WTC11 (cell line): ENCODE results near the gene IRX4. TPM values are rescaled to one million over a fixed set of nuclear protein-coding genes. Genes with fewer than 3 reads are reported as not detected.

ENCODE experiments used
- ATAC-seq: fragments of 200-7000 bp; cut with Tn5 transposase; 2 replicates; pipeline ENCODE4 v1.10.0; 2021; ENCODE audit warnings: mild to moderate bottlenecking, moderate library complexity
- CTCF ChIA-PET: fragments of 300-600 bp; sonication (Branson Sonifier 250); formaldehyde crosslinking; loops from one replicate; lab custom pipeline; 2021; ENCODE audit warnings: antibody characterized with exemption; lab: Charles Lee
- POLR2A ChIA-PET: fragments of 350-600 bp; sonication (Branson Sonifier 250); formaldehyde crosslinking; loops from one replicate; lab custom pipeline; 2021; ENCODE audit warnings: antibody characterized with exemption; lab: Charles Lee
- DNase-seq: peaks from one replicate; pipeline ENCODE4 v3.0.0; 2021; ENCODE audit warnings: low spot score
- H3K27ac Mint-ChIP-seq: 2 replicates; pipeline ENCODE4 v1.8.0; 2021; ENCODE audit warnings: mixed read lengths
- H3K27me3 Mint-ChIP-seq: 2 replicates; pipeline ENCODE4 v1.8.0; 2021; ENCODE audit warnings: low read depth, mild to moderate bottlenecking, moderate library complexity, mixed read lengths
- H3K36me3 Mint-ChIP-seq: 2 replicates; pipeline ENCODE4 v1.8.0; 2021; ENCODE audit warnings: mixed read lengths
- H3K4me1 Mint-ChIP-seq: 2 replicates; pipeline ENCODE4 v1.8.0; 2022; ENCODE audit warnings: mixed read lengths
- H3K4me3 Mint-ChIP-seq: 2 replicates; pipeline ENCODE4 v1.8.0; 2021; ENCODE audit warnings: mild to moderate bottlenecking, moderate library complexity, mixed read lengths
- H3K9me3 Mint-ChIP-seq: 2 replicates; pipeline ENCODE4 v1.8.0; 2021; ENCODE audit warnings: mixed read lengths
- ATF6 ChIP-seq: sonication (generic); formaldehyde crosslinking; IDR thresholded peaks from 2 replicates; pipeline ENCODE4 v1.8.1; 2023; ENCODE audit warnings: mild to moderate bottlenecking, missing genetic modification reagents
- CREM ChIP-seq: sonication (generic); formaldehyde crosslinking; IDR thresholded peaks from 2 replicates; pipeline ENCODE4 v1.8.1; 2022; ENCODE audit warnings: mild to moderate bottlenecking, missing genetic modification reagents, moderate library complexity
- E2F5 ChIP-seq: sonication (generic); formaldehyde crosslinking; IDR thresholded peaks from 2 replicates; pipeline ENCODE4 v1.8.1; 2022; ENCODE audit warnings: mild to moderate bottlenecking, moderate library complexity, missing genetic modification reagents
- GABPB1 ChIP-seq: sonication (generic); formaldehyde crosslinking; IDR thresholded peaks from 2 replicates; pipeline ENCODE4 v1.8.1; 2023; ENCODE audit warnings: mild to moderate bottlenecking, missing genetic modification reagents
- MLX ChIP-seq: sonication (generic); formaldehyde crosslinking; IDR thresholded peaks from 2 replicates; pipeline ENCODE4 v1.8.1; 2023; ENCODE audit warnings: mild to moderate bottlenecking, missing genetic modification reagents, moderate library complexity
- NR3C1 ChIP-seq: sonication (generic); formaldehyde crosslinking; conservative IDR thresholded peaks from 2 replicates; pipeline ENCODE4 v1.8.1; 2023; ENCODE audit warnings: low read depth, mild to moderate bottlenecking, missing genetic modification reagents
- PRRX2 ChIP-seq: fragments of 250-450 bp; sonication (Bioruptor Pico); IDR thresholded peaks from 2 replicates; pipeline ENCODE4 v1.8.0; 2021; ENCODE audit warnings: mild to moderate bottlenecking
- ZNF263 ChIP-seq: sonication (generic); formaldehyde crosslinking; IDR thresholded peaks from 2 replicates; pipeline ENCODE4 v1.8.1; 2022; ENCODE audit warnings: low read depth, mild to moderate bottlenecking, moderate library complexity, missing genetic modification reagents
- ZNF416 ChIP-seq: fragments of 250-450 bp; sonication (Bioruptor Pico); IDR thresholded peaks from 2 replicates; pipeline ENCODE4 v1.9.0; 2021; ENCODE audit warnings: mild to moderate bottlenecking, inconsistent platforms
- ZNF423 ChIP-seq: fragments of 250-450 bp; sonication (Bioruptor Pico); IDR thresholded peaks from 2 replicates; pipeline ENCODE4 v2.1.2; 2022; ENCODE audit warnings: mild to moderate bottlenecking, moderate library complexity
- ZNF425 ChIP-seq: fragments of 250-450 bp; sonication (Bioruptor Pico); conservative IDR thresholded peaks from 2 replicates; pipeline ENCODE4 v1.9.0; 2021; ENCODE audit warnings: mild to moderate bottlenecking
- ZNF512 ChIP-seq: sonication (generic); formaldehyde crosslinking; IDR thresholded peaks from 2 replicates; pipeline ENCODE4 v1.8.1; 2022; ENCODE audit warnings: missing genetic modification reagents, borderline replicate concordance
- total RNA-seq: library from RNA; stranded (reverse); gene quantifications from 3 replicates; pipeline ENCODE4 v1.2.3, GENCODE V29; 2021

The IRX4 gene
- total RNA-seq, 1 experiment from 2014 or later: 9.0 TPM

GRCh38 chr5:1876660-1877064 is 6.1 kb downstream of the IRX4 start:
- no peak overlapping the region for H3K27ac Mint-ChIP-seq
- POLR2A ChIA-PET: no interaction called here
- ATAC-seq: no peak
- H3K36me3 Mint-ChIP-seq: peaks cover 11% of the 10 kb centered on the region
- no peaks in the 10 kb centered on the region for H3K9me3 Mint-ChIP-seq
- H3K4me1 Mint-ChIP-seq: peaks cover 42% of the 10 kb centered on the region
- TF ChIP-seq ZNF263 (CRISPR knock-in tag) (no peak), GABPB1 (CRISPR knock-in tag) (no peak), ATF6 (CRISPR knock-in tag) (no peak), MLX (CRISPR knock-in tag) (no peak), NR3C1 (CRISPR knock-in tag) (no peak), E2F5 (CRISPR knock-in tag) (0 out of 2 replicates have a peak, but pooled peaks have one; percentile 10), ZNF512 (CRISPR knock-in tag) (no peak)
- TF ChIP-seq, all 79 proteins: peak for 1
- DNase-seq: no peak
- H3K27me3 Mint-ChIP-seq: peaks cover 94% of the 10 kb centered on the region
- CTCF ChIA-PET: interaction anchor here (1.3 kb wide), 1 partner anchor 112 kb away, joined by 3 read pairs; no protein-coding TSS in a partner anchor
- H3K4me3 Mint-ChIP-seq: peak overlapping the region; percentile 48

GRCh38 chr5:1875843-1876659 is 6.7 kb downstream of the IRX4 start:
- Mint-ChIP-seq H3K36me3 (peaks cover 11% of the 10 kb centered on the region), H3K4me3 (peak overlapping the region; percentile 72), H3K9me3 (no peaks in the 10 kb centered on the region), H3K4me1 (peaks cover 42% of the 10 kb centered on the region)
- DNase-seq (no peak), ATAC-seq (peak; percentile 10)
- POLR2A ChIA-PET: no interaction called here
- TF ChIP-seq CREM (CRISPR knock-in tag) (no peak), PRRX2 (CRISPR knock-in tag) (no peak), ZNF416 (no peak), MLX (CRISPR knock-in tag) (no peak), E2F5 (CRISPR knock-in tag) (peak; percentile 2; the same call in 1 of the 2 replicates), ZNF423 (CRISPR knock-in tag) (0 out of 2 replicates have a peak, but pooled peaks have one; percentile 13), ZNF425 (CRISPR knock-in tag) (no peak)
- TF ChIP-seq, all 79 proteins: peak for 2
- CTCF ChIA-PET: interaction anchor here (1.3 kb wide), 1 partner anchor 111 kb away, joined by 3 read pairs; no protein-coding TSS in a partner anchor
- no peak overlapping the region for H3K27ac Mint-ChIP-seq
- H3K27me3 Mint-ChIP-seq: peaks cover 88% of the 10 kb centered on the region
